Brain microvascular endothelial cell (primary cell): ENCODE measurements around the gene C6orf136.

Experiments used
- DNase-seq: peaks from one replicate; pipeline ENCODE4 v3.0.0-alpha.2; 2020
- H3K27ac ChIP-seq: fragments of 250-450 bp; sonication (Bioruptor Pico); 2 replicates; pipeline ENCODE4 v1.5.1; 2020; ENCODE audit warnings: mild to moderate bottlenecking, moderate library complexity
- H3K27me3 ChIP-seq: fragments of 250-450 bp; sonication (Bioruptor Pico); replicated peaks from 2 replicates; pipeline ENCODE4 v1.5.1; 2020; ENCODE audit warnings: mild to moderate bottlenecking
- H3K36me3 ChIP-seq: fragments of 250-450 bp; sonication (Bioruptor Pico); replicated peaks from 2 replicates; pipeline ENCODE4 v1.5.1; 2020; ENCODE audit warnings: mild to moderate bottlenecking
- H3K4me3 ChIP-seq: 2 replicates; pipeline ENCODE4 v1.5.1; 2011; ENCODE audit warnings: low read depth, mild to moderate bottlenecking, control low read depth, low read length, moderate library complexity
- CTCF ChIP-seq: IDR thresholded peaks from 2 replicates; pipeline ENCODE4 v1.5.1; 2011; ENCODE audit warnings: low read depth, mild to moderate bottlenecking, moderate library complexity, low read length, control low read depth, inconsistent platforms; ENCODE audit errors: missing control alignments
- in situ Hi-C: cut with HindIII; loops from 2 replicates; pipeline ENCODE4 v1.10.0; 2017; ENCODE audit warnings: low sequenced_read_pairs, low pct_ligation_motif_present

C6orf136 gene

GRCh38 chr6:30635834-30636233 is 11.1 kb upstream of the C6orf136 start:
- TF ChIP-seq CTCF, result no peak
- no peak overlapping the region for H3K27ac ChIP-seq

GRCh38 chr6:30640481-30640880 is 6.5 kb upstream of the C6orf136 start:
- in situ Hi-C loops, result no loop called here
- H3K36me3 ChIP-seq, result peaks cover 20% of the 10 kb centered on the region
- H3K27me3 ChIP-seq, result no peaks in the 10 kb centered on the region
- H3K4me3 ChIP-seq, result no peak overlapping the region
- TF ChIP-seq CTCF, result no peak
- H3K27ac ChIP-seq, result no peak overlapping the region
- no peak for DNase-seq

More at GRCh38 chr6:30635834-30636233, 11.1 kb upstream of the C6orf136 start:
- no peaks in the 10 kb centered on the region for H3K27me3 ChIP-seq
- no peak for DNase-seq
- in situ Hi-C loops, result no loop called here
- H3K36me3 ChIP-seq, result peaks cover 21% of the 10 kb centered on the region
- H3K4me3 ChIP-seq, result no peak overlapping the region

DNA sequence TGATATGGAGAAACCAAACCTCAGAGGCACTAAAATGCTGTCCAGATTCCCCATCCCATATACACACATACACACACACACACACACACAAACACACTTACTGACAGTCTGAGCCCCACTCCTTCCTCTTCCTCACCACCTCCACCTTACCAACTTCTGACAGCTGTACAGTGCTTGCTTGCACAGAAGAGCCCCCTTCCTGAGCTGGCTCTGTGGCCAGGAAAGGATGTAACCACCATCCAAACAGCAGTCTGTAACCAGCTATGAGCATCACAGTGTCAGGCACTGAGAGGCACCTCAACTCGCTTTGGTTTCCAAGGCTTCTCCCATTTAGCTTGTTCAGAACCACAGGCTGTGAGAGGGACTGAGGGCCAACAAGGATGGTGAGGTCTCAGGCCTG is 5.9 kb upstream of the C6orf136 start:
- Histone ChIP-seq H3K27ac (no peak overlapping the region), H3K36me3 (peaks cover 20% of the 10 kb centered on the region), H3K27me3 (no peaks in the 10 kb centered on the region), H3K4me3 (no peak overlapping the region)
- TF ChIP-seq CTCF, result no peak
- in situ Hi-C loops, result no loop called here
- DNase-seq, result no peak

- H3K27me3 ChIP-seq, result no peaks in the 10 kb centered on the region
- H3K36me3 ChIP-seq, result peaks cover 20% of the 10 kb centered on the region
- no peak for TF ChIP-seq CTCF
- DNase-seq, result no peak
- no peak overlapping the region for H3K4me3 ChIP-seq
- in situ Hi-C loops, result no loop called here
- H3K27ac ChIP-seq, result no peak overlapping the region
Observed at GRCh38 chr6:30643656-30644055, 3.3 kb upstream of the C6orf136 start.

GRCh38 chr6:30644769-30645168 is 2.2 kb upstream of the C6orf136 start:
- H3K36me3 ChIP-seq, result peaks cover 20% of the 10 kb centered on the region
- H3K4me3 ChIP-seq, result no peak overlapping the region
- in situ Hi-C loops, result no loop called here
- no peak for DNase-seq
- no peak overlapping the region for H3K27ac ChIP-seq
- no peaks in the 10 kb centered on the region for H3K27me3 ChIP-seq
- TF ChIP-seq CTCF, result no peak

GRCh38 chr6:30645989-30646388 is 944 bp upstream of the C6orf136 start:
- no peak for DNase-seq
- Histone ChIP-seq H3K27me3 (no peaks in the 10 kb centered on the region), H3K36me3 (peaks cover 9% of the 10 kb centered on the region), H3K4me3 (no peak overlapping the region), H3K27ac (no peak overlapping the region)
- TF ChIP-seq CTCF, result no peak
- in situ Hi-C loops, result no loop called here
